Putamen (tissue), 1 donor: ENCODE measurements around the gene ZBTB44.
"Not testable (repeated sequence)": the region's sequence is repeated elsewhere in the genome, so short reads cannot be mapped to it uniquely, and the experiment has no call there.

Source experiments
- DNase-seq: peaks from one replicate; pipeline ENCODE4 v3.0.0-alpha.2; 2016; ENCODE audit warnings: low spot score

ZBTB44 gene

GRCh38 chr11:130249929-130250328 is 64.8 kb downstream of the ZBTB44 start:
- not testable (repeated sequence) for DNase-seq

- DNase-seq = no peak
Observed at GRCh38 chr11:130249371-130249770, 65.3 kb downstream of the ZBTB44 start.

DNA sequence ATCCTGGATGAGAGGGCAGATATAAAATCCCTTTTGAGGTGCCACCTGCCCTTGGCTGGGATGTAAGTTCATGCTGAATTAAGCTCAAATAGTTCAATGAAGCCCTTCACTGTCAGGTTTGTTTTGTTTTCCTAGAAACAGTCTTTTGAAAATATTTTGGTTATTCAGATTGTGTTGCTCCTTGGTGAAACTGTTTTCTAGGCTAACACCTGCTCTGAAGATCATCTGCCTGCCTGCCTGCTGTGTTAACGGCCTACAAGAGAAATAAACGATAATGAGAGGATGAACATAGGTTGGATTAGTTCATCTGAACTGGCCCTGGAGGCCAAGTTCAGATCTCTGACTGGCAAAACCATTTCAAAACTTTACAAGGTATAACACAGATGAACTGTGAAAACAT is 67.4 kb downstream of the ZBTB44 start:
- DNase-seq = no peak

GRCh38 chr11:130246738-130247137 is 68.0 kb downstream of the ZBTB44 start:
- DNase-seq = no peak

GRCh38 chr11:130246270-130246669 is 68.4 kb downstream of the ZBTB44 start:
- DNase-seq = no peak

- not testable (repeated sequence) for DNase-seq
Observed at GRCh38 chr11:130245375-130245774, 69.3 kb downstream of the ZBTB44 start.

DNA sequence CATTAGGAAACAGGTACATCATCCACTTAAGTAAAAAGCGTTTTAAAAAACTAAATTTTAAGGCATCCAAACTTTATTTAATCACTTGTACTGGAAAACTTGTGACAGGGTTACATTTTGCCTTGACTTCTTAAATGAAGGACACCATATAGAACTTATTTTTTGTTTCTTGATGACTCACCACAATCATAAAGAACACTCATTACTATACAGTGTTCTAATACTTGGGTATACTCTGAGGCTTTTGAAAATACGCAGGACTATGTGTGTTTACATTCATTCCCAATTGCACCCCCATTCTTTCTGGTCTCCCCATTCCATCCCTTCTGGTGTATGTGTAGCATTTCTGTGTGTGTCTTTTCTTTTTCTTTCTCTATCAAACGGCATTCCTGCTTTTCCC is 69.9 kb downstream of the ZBTB44 start:
- DNase-seq = no peak

DNA sequence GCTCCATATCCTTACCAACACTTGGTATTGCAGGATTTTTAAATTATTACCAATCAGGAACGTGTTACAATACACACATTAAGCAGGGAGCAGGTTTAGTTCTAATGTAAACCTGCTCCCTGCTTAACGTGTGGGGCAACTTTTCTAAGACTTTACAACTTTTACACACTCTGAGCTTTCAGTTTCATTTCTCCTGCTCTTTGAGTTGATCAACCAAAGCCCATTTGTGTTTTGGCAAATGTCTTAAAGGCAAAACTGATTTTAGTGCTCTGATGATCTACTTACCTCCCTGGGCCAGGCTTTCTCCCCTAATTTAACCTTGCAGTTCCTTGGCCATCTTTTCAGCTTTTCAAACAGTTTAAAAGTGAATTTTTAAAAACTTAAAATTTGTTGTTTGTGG is 70.9 kb downstream of the ZBTB44 start:
- DNase-seq = no peak

DNA sequence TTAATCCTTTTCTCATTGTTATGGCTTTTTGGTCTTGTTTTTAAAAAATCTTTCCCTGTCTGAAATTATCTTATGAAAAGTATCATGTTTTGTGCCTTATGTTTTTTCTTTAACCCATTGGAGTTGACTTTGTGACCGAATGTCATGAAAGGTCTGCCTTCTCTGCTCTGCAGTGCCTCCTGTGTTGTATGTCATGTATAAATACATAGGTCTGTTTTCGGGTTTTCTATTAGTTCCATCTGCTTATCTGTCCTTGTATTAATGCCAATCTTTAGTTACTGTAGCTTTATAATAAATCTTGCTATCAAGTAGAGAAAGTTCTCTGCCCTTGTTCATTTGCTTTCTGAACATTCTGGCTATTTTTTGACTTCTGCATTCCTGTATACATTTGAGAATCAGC is 73.0 kb downstream of the ZBTB44 start:
- DNase-seq = no peak

GRCh38 chr11:130237282-130238006 is 77.3 kb downstream of the ZBTB44 start:
- DNase-seq = no peak

DNA sequence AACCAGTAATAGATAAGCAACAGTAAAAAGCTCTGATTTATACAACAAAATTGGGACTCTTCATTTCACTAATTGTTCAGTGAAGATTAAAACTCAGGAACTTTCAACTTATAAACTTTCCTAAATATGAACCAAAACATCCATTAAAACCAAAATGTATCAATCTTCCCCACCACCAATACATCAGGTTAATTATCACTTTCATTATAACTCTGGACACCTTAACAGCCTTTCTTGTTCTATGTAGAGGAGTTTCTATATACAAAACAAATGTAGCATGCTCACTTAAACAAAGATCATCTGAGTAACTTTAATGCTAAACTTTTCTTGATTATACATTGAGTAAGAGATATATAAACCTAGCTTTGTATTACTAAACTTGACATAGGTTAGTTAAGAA is 80.4 kb downstream of the ZBTB44 start:
- no peak for DNase-seq

DNA sequence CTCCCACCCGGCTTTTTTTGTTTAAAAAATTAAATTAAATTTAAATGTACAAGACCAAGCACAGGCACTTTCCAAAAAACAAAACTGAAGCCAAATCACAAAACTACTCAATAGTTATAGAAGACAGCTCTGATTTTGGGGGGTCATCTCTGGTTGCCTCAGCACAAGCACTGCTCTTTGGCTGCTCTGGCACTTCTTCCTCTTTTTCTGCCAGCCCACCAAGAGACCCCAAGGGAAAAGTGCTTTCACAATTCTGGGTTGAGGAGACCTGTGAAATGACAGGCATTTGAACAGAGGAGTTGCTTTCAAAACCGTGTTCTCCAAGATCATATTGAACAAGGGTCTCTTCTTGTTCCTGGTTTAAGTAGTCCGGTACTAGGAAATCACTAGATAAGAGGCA is 80.8 kb downstream of the ZBTB44 start:
- DNase-seq = not testable (repeated sequence)

DNA sequence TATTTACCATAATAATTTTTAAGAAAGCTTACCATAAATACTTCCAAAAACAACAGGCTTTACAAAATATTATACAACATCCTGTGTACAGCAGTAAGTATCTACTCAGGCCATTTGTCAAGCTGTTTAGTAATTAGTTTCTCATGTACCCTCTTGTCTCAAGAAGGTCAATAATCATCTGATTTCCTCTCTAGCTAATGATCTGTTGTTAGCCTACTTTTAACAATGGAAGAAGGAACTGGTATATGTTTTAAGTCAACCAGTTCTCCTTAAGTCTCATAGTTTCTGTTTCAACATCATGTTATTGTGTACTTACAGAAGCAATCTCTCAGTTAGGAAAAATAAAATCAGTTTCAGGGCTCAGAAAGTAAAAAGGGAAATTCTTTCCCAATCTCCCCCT is 81.2 kb downstream of the ZBTB44 start:
- DNase-seq = not testable (repeated sequence)

- no peak for DNase-seq
Observed at GRCh38 chr11:130227373-130227772, 87.3 kb downstream of the ZBTB44 start.

- DNase-seq = no peak
Observed at GRCh38 chr11:130223291-130223971, 91.3 kb downstream of the ZBTB44 start.

GRCh38 chr11:130220311-130221035 is 94.2 kb downstream of the ZBTB44 start:
- DNase-seq = no peak

DNA sequence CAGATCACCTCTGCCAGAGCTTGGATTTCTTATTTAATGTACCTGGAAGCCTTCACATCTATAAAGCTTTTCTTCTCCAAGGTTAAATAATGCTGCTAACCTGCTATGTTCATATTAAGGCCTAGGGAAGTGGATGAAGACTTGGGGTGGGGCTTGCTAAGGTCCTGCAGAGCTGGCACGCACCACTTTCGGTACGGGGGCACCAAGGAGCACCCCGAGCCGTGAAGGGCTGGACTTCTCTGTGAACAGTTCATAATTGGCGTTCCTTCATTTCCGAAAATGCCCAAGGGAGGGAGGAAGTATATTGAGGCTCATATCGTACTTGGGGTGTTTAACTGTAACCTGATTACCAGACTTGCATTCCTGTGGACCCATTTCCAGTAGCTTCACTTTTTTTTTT is 95.6 kb downstream of the ZBTB44 start:
- DNase-seq = no peak

GRCh38 chr11:130218501-130219070 is 96.1 kb downstream of the ZBTB44 start:
- DNase-seq = no peak

DNA sequence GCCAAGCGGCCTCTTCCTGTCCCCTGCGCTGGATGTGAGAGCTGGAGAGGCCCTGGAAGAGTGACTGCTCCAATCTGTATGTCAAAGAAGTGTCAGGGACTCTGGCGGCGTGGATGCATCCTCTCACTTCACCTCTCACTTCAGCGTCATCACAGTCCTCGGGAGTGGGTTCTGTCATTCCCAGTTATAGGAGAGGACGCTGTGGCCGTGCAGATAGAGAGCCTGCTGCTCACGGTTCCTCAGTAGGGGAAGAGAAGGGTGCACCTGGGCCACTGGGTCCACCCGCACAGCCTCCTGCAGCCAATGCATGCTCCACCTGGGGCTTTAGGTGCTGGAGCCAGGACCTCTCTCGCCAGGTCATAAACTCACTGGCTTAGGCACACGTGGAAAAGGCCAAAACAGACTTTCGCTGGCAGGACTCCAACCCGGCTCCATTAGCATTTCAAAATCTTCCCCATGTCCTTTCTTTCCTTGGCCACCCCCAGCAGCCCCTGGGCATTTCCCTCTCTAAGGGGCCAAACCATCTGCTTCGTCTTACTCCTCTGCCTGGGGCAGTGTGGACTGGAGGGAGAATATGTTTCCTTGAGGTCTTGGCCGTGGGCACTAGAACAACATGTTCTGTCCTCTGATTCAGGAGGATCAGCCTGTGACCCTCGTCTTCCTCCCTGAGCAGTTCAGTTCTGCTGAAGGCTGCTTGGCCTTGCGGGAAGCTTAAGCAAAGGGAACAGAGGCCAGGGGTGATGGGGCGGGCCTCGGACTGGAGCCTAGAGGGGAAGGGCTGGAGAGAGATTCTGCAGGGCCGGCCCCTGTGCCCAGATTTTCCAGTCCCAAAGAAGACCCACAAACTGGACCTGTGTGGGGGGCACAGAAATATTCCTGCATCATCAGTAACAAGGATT is 97.3 kb downstream of the ZBTB44 start:
- no peak for DNase-seq

- no peak for DNase-seq
Observed at GRCh38 chr11:130216591-130217132, 98.1 kb downstream of the ZBTB44 start.

DNA sequence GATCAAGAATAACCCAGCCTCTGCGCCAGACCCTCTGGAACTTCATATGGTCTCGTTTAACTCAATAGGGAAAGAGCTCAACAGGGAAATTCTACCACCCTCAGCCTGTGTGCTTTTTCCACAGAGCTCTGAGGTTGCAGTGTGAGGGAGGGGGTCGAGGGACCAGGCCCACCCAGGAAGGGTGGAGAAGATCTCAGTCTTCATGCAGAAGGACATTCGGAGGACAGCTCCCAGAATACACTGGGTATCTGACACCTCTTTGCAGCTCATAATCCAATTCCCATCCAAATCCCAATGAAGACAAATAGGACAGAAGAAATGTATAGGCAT is 98.5 kb downstream of the ZBTB44 start:
- DNase-seq = no peak
